Right renal cortex interstitium (tissue), 3 donors: ENCODE measurements around the gene CACNA1C. TPM values are rescaled to one million over a fixed set of nuclear protein-coding genes. Genes with fewer than 3 reads are reported as not detected.

Experiments
- DNase-seq, 3 donors: peaks; one replicate each; pipeline ENCODE4 v3.0.0-alpha.2; 2013; ENCODE audit warnings: low read depth in 3 of 3, low spot score in 2 of 3
- polyA plus RNA-seq, 3 donors: library from polyadenylated mRNA; unstranded; fragments of 120-200 nt; gene quantifications; one replicate each; pipeline ENCODE4 v1.2.1, GENCODE V29; 2013; ENCODE audit not compliant: insufficient read length in 3 of 3

The CACNA1C gene
- polyA plus RNA-seq, 3 donors, result 5.7 to 6.4 (median 5.8) TPM

DNA sequence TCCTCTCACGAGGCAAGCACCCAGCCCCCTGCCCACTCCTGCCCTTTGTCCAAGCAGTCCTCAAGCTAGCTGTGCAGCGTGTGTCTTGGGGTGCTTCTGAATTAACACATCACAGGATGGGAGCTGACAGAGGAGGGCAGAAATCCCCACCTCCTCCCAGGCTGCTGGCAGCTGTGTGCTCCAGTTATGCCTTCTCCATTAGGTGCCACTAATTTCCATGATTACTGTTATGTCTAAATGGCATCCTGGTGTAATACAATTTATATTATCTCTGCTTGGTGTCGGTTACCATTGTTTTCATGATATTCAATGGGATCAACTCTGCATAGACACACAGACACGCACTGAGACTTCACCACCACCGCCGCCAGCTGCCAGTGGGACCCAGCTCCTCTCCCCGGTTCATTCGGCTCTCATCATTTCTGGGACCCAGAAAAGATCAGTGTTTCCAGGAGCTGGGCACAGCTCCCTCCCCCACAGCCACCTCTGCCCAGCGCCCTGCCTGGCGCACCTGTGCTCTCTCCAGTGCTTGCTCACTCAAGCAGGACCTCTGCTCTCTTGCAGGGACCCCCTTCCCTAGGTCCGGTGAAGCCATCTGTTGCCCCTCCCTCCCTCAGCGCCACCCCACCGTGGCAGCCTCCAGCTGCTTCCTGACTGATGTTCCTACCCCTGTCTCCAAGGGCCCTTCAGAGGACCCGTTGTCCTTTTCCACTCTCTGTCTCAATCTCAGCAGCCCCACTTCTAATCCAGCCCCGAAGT, 574.5 kb downstream of the CACNA1C start:
- no peak for DNase-seq

DNA sequence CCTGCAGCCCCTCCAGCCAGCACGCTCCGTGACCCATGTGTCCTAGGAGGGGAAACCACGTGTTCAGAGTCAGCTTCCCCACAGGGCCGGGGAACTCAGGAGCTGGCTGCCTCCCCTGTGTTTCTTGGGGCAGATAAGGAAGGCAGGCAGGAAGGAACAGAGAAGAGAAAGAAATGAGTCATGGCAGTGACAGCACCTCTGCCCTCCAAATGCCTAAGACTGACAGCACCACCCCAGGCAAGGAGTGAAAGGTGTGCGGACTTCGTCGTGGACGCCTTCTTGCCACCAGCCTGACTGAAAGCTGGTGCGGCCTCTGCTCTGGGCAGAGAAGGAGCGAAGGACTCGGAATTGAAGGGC, 575.0 kb downstream of the CACNA1C start:
- no peak for DNase-seq

DNA sequence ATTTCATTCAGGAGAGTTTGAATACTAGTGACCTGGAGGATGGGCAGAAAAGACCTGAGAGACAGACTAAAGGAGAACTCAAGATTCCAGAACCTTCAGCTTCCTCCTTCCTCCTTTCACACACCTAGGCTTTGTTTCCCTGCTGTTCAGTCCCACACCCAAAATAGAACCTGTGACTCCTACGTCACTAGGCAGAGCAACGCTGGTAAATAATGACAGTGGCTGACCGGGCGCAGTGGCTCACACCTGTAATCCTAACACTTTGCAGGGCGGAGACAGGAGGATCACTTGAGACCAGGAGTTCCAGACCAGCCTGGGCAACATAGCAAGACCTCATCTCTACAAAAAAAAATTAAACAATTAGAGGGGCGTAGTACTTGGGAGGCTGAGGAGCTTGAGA, 575.6 kb downstream of the CACNA1C start:
- no peak for DNase-seq

DNA sequence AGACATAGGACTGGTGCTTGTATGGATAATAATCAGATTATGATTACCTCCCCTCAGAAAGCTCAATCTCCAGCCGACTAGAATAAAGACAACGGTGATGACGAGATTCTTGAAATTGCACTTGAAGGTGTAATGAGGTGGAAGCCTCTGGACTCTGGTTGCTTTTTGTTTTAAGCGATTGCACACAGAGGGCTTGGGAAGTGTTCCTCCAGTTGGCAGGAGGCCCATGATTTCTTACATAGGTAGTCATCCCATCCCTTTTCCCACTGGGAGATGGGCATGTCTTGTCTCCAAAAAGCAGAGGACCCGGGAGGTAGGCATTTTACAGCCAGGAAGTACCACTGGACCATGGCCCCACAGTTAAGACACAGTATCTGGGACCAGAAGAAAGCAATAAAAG, 576.3 kb downstream of the CACNA1C start:
- DNase-seq, result no peak

DNA sequence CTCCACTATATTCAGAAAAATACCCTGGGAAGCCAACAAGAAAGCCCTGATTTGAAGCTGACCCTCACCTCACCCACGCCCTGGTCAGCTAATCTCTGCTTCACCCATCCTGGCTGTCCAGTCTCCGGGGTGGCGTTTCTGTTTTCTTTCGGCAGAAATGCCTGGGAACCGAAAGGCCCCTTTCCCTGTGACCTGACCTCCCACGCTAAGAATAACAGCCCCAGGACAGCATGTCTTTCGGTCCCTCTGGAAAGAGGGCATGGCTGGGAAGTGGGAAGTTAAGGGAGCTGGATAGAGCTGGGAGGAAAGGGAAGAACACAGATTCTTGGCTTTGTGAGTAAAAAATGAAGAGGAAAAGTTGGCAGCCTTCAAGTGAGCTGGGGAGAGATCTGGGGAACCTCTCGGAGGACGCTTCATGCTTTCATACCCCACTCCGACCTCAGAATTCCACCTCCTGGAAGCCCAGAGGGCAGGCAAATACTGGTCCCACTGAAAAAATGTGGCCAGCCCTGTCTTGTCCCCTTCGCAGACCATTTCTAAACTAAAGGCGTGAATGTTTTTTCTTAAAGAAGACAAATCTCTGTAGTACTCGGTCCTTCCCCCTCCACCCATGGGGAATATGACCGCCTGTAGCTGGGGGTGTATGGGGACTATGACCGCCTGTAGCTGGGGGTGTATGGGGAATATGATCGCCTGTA, 579.0 kb downstream of the CACNA1C start:
- no peak for DNase-seq

DNA sequence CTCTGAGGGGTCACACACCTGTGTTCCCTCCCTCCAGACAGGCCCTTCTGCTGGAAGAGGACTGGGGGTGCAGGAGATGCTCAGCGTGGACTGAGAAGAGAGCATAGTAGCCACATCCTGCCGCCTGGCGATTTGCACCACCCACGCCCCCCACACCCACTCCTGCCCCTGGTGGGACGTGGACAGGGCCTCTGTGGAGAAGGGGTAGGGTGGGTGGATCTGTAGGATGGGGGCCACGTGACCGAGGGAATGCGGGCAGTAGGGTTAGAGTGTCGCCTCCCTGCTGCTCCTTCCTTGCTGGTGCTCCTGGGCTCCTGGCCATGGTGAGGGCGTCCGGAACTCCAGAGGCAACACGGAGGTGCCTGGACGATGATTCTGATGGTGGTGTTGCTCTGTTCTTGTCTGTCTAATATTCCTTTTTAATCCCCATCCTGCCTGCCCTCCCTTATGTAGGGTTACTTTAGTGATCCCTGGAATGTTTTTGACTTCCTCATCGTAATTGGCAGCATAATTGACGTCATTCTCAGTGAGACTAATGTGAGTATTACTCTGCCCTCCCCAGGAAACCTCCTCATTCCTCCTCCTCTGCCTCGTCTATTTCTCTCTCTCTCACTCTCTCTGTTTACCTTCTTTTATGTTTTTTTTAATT, 580.5 kb downstream of the CACNA1C start:
- no peak for DNase-seq

DNA sequence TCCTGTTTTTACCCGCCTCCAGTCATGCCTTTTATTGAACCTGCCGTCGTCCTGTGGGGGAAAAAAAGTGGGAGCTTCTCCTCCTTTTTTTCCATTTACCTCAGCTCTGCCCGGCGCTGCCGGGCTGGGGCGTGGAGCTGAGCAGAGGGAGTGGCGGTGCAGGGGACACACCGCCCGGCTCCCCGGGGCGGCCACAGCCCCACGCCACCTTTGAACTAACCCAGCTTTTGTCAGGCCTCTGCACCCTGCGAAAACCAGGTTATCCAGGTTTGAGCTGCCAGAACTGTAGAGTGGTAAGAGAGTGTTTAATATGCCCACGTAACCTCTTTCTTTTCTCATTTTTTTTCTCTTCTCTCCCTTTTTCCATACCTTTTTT, 581.0 kb downstream of the CACNA1C start:
- no peak for DNase-seq

DNA sequence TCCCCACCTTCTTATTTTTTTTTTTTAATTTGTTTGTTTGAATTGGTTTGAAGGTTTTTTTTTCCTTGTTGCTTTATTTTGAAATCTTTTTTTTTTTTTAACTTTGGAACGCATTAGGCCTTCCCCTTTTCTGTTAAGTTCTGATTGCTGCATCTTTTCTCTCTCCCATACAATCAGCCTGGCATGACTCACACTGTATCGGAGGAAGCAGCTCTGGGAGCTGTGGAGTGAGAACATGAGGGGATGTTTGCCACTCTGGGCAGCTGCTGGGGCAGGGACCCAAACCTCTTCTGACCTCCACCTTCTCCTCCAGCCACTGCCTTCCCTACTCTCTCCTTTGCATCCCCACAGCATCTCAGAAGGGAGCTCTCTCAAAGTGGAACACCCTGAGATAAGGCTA, 581.7 kb downstream of the CACNA1C start:
- DNase-seq, result no peak

DNA sequence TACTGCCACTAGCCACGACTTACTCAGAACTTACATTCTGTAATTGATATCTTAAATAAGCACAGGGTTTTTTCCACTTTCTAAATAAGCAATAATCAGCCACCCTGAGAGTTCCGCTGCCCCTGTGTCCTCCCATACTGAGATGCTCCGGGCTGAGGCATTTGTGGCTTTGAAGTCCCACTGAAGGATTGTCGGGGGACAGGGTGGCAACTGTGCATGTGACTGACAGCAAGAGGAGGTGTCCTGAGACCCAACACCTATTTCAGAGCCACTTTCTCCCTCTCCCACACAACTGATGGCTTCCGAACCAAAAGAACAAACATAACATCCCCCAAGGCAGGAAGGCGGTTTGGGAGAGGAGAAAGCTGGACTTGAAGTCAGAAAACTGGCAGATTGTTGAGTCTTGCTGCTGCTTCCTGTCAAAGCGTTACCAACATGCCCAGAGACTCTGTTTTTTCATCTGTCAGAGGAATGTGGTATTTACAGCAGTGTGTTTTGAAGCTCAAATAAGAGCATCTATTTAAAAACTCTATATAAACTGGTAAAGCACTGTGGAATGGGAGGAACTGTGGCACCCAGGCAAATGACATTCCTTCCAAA, 584.1 kb downstream of the CACNA1C start:
- DNase-seq, result no peak

DNA sequence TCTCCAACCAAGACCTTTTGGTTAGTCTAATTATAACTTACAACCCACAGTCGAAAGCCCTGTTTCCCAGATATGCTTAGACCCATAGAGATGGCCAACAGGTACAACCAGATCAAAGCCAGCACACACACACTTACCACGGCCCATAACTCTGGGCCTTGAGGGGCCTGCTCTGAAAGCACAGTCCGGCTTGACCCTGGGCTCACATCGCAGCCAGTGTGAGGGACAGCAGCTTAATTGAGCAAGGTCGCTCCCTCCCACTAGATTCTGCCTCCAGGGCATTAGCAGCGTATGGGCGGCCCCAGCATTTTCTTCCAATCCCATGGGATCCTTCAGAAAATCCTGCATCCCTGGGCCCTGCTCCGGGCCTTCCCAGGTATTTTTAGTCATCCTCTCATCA, 584.6 kb downstream of the CACNA1C start:
- DNase-seq, result no peak

DNA sequence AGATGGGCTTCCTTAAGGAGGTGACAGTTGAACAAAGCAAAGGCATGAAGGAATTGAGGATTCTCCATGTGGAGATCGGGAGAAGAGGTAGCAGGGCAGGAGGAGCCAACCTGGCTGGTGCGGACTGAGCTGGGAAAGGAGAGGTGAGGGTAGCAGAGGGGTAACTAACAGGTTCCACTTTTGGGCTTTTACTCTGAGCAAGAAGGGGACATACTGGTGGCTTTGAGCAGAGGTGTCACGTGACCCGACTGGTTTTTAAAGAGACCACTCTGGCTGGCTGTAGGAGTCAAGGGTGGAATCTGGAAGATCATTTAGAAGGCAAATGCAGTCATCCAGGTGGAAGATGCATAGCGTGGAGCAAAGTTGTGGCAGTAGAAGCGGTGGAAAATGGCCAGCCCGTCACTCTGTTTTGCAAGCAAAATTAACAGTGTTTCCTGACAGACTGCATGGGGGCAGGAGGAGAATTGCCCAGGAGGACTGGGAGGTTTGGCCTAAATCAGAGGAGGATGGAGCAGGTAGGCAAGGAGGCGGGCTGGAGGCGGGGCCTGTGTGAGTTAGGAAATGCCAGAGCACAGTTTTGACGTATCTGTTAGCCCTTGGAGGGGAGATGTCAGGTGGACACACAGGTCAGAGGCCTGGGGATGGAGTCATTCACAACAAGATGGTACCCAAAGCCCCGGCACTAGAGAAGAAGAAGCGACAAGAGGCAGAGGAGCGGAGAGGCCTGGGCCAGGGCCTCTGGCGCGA, 585.7 kb downstream of the CACNA1C start:
- DNase-seq, result no peak

DNA sequence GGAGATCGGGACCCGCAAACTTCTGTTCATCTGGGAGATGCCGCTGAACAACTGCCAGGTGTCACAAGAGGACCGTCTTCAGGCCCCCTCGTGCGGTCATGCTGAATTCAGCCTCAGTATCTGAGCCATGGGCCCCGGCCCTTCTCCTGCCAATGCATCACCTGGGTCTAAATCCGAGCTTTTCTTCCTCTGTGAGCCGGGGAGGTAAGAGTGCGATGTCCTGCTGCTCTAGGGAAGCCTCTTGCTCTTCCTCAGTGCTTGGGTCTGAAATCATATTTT, 586.2 kb downstream of the CACNA1C start:
- no peak for DNase-seq

DNA sequence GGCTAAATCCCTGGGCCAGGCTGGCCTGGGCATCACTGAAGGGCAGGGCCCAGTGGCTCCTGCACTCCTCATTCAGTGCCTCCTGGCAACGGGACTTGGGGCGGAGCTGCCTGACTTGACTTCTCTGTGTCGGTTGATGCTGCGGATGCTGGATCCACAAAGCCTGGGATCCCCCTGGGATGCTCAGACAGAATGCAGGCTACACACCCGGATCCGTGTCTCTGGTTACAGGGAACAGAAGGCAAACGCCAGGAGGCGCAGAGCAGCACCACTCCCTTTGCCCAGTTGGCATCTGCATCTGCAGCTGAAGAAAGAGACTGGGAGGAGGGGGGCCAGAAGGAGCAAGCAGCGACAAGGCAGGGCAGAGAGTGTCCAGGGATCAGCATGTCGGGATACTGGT, 587.5 kb downstream of the CACNA1C start:
- DNase-seq, result no peak

DNA sequence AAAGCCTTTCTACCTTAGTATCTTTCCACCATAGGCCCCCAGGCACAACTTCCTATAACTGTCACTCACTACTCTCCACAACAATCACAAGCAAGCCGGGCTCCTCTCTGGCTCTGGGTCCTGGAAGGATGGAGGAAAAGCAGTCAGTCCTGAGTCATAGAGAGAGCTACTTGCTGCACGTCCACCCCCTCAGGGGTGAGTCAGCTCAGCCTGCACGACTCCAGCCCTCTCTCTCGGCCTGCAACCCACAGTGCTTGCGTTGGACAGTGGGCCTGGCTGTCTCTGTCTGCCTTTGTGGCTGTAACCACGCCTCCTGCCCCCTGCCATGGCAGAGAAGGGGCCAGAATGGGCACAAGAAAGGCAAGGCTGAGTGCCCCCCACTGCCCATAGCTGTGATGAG, 587.9 kb downstream of the CACNA1C start:
- DNase-seq, result no peak

DNA sequence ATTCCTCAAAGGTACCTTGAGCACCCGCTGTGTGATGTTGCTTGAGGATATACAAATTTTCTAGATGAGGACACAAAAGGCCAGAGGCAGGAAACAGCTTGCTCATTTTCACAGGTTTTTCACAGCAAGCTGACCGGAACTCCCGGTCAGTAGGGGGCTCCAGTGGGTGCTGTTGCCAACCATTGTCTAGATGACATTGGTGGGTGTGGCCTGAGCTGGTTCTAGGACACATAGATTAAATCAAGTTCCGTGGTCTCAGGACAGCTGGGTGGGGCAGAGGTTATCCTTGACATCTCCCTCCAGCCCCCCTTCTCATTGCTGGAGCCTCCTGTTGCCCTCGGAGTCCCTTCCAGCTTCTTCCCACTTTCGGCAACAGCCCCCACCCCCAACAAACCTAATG, 588.4 kb downstream of the CACNA1C start:
- no peak for DNase-seq

DNA sequence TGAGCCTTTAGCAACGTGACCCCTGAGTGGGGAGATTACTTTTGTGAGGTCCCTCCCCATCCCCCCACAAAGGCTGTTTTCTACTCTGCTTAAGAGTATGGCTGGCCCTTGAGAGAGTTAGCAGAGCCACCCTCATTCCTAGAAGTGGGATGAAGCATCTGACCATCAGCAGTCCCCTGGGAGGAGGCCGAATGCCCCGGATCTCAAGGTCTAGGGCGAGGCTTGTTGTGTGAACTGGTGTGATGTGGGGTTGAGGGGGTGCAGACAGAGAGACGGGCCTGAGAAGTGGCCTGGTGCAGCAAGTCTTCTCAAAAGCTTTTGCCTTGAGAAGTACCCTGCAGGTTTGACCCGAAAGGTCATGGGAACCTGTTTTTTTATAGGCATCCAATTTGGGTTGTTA, 589.0 kb downstream of the CACNA1C start:
- no peak for DNase-seq

DNA sequence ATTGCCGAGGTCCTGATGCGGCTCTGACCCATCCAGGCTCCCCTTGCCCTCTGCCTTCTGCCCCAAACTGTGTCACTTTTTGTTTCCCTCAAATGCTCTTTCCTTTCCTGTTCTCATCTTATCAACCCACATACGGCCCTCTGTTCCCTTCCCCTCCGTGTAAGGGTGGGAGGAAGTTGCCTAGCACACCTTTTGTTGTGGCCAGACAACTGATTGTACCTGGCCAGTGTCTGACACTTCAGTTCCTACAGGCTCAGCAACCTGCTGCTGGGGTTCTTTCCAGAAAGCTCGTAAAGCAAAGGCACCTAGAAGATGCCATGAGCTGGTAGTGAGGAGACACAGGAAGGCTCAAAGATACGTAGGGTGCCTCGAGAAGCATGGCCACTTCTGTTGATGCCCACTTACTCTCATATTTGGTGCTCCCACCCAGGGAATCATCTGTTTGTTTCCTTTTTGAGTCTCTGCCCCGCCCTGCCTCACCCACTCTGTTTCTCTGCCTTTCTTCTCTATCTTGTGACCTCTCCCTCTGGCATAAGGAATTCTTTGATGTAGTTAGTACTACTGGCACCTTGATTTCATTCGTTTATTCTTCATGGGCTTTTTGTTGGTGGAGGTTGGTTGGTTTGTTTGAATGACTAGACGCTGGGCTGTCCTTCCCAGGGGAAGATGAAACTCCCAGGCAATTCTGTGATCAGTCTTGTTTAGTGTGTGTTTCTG, 589.5 kb downstream of the CACNA1C start:
- DNase-seq, result no peak

DNA sequence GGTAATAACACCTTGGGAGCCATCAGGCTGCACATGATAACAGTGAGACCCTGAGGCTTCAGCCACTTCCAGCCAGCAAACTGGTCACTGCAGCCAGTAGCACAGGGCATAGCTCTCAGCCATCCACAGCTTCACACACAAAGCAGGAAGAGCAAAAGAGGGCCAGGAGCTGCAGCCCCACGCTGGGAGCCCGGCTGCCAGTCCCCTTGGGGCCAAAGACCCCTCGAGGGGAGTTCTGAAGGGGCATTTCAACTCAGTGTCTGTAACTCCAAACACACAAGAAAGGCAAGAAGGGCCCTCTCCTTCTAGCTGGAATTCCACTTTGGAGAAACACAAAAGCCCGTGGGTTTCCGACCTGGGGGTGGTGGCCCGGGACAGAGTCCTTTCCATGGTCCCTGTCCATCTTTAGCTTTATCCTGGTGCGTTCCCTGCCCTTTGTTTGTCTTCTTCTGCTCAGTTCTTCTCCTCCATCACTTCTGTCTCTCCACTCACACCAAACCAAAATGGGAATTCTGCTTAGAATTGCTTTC, 590.2 kb downstream of the CACNA1C start:
- no peak for DNase-seq

DNA sequence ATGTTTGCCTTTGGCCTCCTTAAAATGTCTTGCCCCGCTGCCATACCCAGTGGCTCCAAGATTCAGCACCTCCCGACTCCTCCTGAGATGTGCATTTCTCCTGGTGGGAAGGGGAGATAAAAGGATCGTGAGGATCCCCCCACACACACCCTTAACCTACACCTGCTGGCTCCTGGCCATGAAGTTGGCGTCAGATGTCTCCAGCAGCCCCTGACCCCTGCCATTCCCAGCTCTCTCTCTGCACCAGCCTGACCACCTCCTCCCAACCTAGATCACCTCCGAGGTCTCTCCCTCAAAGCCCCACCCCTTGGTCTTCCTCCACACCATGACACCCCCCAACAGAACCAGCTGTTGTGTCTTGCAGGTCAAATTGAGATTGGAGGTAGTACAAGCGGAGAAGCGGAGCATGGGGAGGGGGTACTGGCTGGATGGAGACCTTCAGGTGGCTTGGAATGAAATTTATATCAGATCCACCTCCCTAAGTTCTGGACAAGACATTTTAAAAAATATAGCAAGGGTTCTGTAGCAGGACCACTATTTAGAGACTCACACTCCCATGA, 590.9 kb downstream of the CACNA1C start:
- no peak for DNase-seq
